Liver (tissue), 3 donors: Measurements from ENCODE around the gene TEKT2.

ENCODE experiments used
- HNF4A ChIP-seq, 2 donors: conservative IDR thresholded peaks; 2 replicates each; pipeline ENCODE4 v1.6.1; 2016; ENCODE audit warnings: antibody characterized with exemption in 2 of 2, mild to moderate bottlenecking in 2 of 2
- HNF4G ChIP-seq: IDR thresholded peaks from 2 replicates; pipeline ENCODE4 v1.6.1; 2016; ENCODE audit warnings: antibody characterized with exemption
- REST ChIP-seq: IDR thresholded peaks from 2 replicates; pipeline ENCODE4 v1.6.1; 2016; ENCODE audit warnings: antibody characterized with exemption, mild to moderate bottlenecking
- TF ChIP-seq, protein P1 (sequence below): fragments of 150-350 bp; IDR thresholded peaks from 2 replicates; pipeline ENCODE4 v1.5.1; 2017; ENCODE audit warnings: improper control_type of control experiment, low read depth, low read length; ENCODE audit not compliant: missing input control
- donor health status: healthy.
- donor health status: healthy.

DNA sequence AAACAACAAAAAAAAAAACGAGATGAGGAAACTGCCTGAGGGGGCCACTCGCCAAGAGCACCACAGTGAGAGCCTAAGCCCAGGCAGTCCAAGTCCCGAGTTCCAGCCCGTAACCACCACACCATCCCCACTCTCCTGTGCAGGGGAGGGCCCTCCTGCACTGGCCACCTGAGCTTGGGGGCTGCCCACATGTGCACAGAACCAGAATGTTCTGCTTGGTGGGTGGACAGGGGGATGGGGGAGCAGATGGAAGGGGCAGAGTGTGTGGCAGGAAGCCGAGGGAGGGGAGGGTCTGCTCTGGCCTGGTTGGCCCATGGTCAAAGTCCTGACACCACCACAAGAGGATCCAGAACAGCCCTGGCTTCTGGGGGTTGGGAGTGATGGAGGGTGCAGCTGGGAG lies 22.4 kb downstream of the TEKT2 start:
- TF ChIP-seq, protein P1, sequence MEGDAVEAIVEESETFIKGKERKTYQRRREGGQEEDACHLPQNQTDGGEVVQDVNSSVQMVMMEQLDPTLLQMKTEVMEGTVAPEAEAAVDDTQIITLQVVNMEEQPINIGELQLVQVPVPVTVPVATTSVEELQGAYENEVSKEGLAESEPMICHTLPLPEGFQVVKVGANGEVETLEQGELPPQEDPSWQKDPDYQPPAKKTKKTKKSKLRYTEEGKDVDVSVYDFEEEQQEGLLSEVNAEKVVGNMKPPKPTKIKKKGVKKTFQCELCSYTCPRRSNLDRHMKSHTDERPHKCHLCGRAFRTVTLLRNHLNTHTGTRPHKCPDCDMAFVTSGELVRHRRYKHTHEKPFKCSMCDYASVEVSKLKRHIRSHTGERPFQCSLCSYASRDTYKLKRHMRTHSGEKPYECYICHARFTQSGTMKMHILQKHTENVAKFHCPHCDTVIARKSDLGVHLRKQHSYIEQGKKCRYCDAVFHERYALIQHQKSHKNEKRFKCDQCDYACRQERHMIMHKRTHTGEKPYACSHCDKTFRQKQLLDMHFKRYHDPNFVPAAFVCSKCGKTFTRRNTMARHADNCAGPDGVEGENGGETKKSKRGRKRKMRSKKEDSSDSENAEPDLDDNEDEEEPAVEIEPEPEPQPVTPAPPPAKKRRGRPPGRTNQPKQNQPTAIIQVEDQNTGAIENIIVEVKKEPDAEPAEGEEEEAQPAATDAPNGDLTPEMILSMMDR: no peak
- TF ChIP-seq HNF4A (conservative IDR thresholded peaks at IDR 0.05) (no peak), HNF4G (no peak), REST (no peak)
